Measurements from ENCODE around the gene UGT1A1.

Gene UGT1A1

GRCh38 chr2:233807215-233807865 lies 47.3 kb downstream of the UGT1A1 start:
- POLR2A ChIA-PET, result no interaction called here

GRCh38 chr2:233807966-233808935 lies 48.2 kb downstream of the UGT1A1 start:
- DNase-seq (ENCODE audit: low read depth, low spot score), result no peak
- ChIA-PET CTCF (no interaction called here), POLR2A (no interaction called here)
- no peak overlapping the region for H3K4me3 ChIP-seq (ENCODE audit: low read depth, low read length)
- TF ChIP-seq CTCF (IDR thresholded peaks at IDR 0.05; ENCODE audit: insufficient read depth, low read length, missing control alignments), result no peak

More at GRCh38 chr2:233807215-233807865, 47.3 kb downstream of the UGT1A1 start:
- DNase-seq (ENCODE audit: low read depth, low spot score), result no peak
- CTCF ChIA-PET, result no interaction called here
- no peak for TF ChIP-seq CTCF (IDR thresholded peaks at IDR 0.05; ENCODE audit: insufficient read depth, low read length, missing control alignments)
- H3K4me3 ChIP-seq (ENCODE audit: low read depth, low read length), result no peak overlapping the region

- no peak overlapping the region for H3K4me3 ChIP-seq (ENCODE audit: low read depth, low read length)
- CTCF ChIA-PET, result no interaction called here
- no peak for DNase-seq (ENCODE audit: low read depth, low spot score)
- POLR2A ChIA-PET, result no interaction called here
- no peak for TF ChIP-seq CTCF (IDR thresholded peaks at IDR 0.05; ENCODE audit: insufficient read depth, low read length, missing control alignments)
Measured at GRCh38 chr2:233810385-233810784, 50.3 kb downstream of the UGT1A1 start.

- no peak for DNase-seq (ENCODE audit: low read depth, low spot score)
- ChIA-PET CTCF (no interaction called here), POLR2A (no interaction called here)
- no peak for TF ChIP-seq CTCF (IDR thresholded peaks at IDR 0.05; ENCODE audit: insufficient read depth, low read length, missing control alignments)
- H3K4me3 ChIP-seq (ENCODE audit: low read depth, low read length), result no peak overlapping the region
Measured at GRCh38 chr2:233811087-233811486, 51.0 kb downstream of the UGT1A1 start.

GRCh38 chr2:233811732-233812131 lies 51.7 kb downstream of the UGT1A1 start:
- ChIA-PET POLR2A (no interaction called here), CTCF (no interaction called here)
- no peak for TF ChIP-seq CTCF (IDR thresholded peaks at IDR 0.05; ENCODE audit: insufficient read depth, low read length, missing control alignments)
- DNase-seq (ENCODE audit: low read depth, low spot score), result no peak
- no peak overlapping the region for H3K4me3 ChIP-seq (ENCODE audit: low read depth, low read length)
